ENCODE measurements around the gene TJP2. TPM values are rescaled to one million over a fixed set of nuclear protein-coding genes. Genes with fewer than 3 reads are reported as not detected.

TJP2 gene
- total RNA-seq, 1 donor from 2014 or later: 17.2 TPM

DNA sequence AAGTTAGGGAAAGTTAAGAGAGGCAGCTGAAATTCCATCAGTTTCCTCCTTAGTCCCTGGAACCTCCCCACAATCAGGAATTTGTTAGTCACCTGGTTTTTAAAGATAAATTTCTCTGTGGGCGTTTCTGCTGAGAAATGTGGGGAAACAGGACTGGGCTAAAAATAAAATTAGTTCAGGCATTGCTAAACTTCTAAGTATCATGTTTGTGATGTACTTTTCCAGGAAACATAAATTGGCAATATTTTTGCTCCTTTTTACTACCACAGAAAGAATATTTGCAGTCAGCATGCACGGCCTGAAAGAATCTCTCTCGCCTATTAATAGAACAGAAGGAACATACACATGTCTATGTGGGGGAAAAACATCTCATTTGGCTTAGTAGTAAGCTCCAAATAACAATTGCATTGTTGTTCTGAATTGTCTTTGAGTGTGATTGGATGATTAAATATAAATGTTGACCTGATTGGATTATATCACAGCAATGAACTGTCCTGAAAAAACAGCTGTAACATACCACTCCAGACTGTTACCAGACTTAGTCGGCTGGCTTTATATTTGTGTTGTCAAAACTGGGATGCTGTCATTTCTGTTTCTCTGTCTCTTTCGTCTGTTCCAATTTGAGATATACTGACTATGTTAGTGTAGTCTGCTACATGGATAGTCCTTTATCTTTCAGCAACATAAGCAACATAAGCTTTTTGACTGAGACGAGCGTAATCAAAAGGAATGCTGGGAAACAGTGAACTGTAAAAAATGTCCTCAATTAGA is 12.9 kb downstream of the TJP2 start:
- Histone ChIP-seq H3K27ac (ENCODE audit: low read depth, low read length) (peak overlapping the region; percentile 74), H3K9me3 (ENCODE audit: control insufficient read depth in 3 of 3, low read length in 3 of 3) (no peaks in the 10 kb centered on the region), H3K36me3 (ENCODE audit: control insufficient read depth in 3 of 3, insufficient read depth in 3 of 3, low read length in 3 of 3) (no peaks in the 10 kb centered on the region), H3K27me3 (ENCODE audit: control insufficient read depth in 3 of 3, insufficient read depth in 3 of 3, low read length in 3 of 3) (no peaks in the 10 kb centered on the region), H3K9ac (ENCODE audit: low read depth in 1 of 3, low read length in 3 of 3) (peak overlapping the region; percentile 4 to 52 (median 26)), H3K4me3 (ENCODE audit: low read length in 3 of 3) (peak overlapping the region in 1 of 3 donors; percentile 9), H3K4me1 (ENCODE audit: control insufficient read depth in 3 of 3, insufficient read depth in 3 of 3, low read length in 3 of 3) (peaks cover 8 to 20% (median 11%) of the 10 kb centered on the region in 3 donors)

DNA sequence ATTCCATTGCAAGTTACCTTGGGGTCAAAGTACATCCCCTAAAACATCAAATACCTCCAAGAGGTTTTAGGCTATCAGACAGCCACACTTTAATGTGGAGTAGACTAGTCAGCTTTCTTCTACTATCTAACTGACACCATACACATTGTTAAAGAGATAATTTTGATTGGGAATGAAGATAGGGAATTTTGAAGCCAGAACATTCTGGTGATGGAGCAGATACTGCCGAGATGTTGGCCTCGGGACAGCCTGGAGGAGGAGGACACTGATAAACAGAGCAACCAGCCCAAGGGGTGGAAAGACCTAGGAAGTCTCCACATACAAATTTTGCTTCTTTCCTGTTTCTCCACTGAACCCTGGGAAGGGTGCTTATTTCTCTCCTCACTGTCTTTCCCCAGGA is 14.9 kb downstream of the TJP2 start:
- H3K9me3 ChIP-seq (ENCODE audit: control insufficient read depth in 3 of 3, low read length in 3 of 3): no peaks in the 10 kb centered on the region
- H3K4me3 ChIP-seq (ENCODE audit: low read length in 3 of 3): no peak overlapping the region
- no peak overlapping the region for H3K27ac ChIP-seq (ENCODE audit: low read depth, low read length)
- H3K27me3 ChIP-seq (ENCODE audit: control insufficient read depth in 3 of 3, insufficient read depth in 3 of 3, low read length in 3 of 3): no peaks in the 10 kb centered on the region
- H3K9ac ChIP-seq (ENCODE audit: low read depth in 1 of 3, low read length in 3 of 3): no peak overlapping the region
- H3K36me3 ChIP-seq (ENCODE audit: control insufficient read depth in 3 of 3, insufficient read depth in 3 of 3, low read length in 3 of 3): no peaks in the 10 kb centered on the region
- peaks cover 8 to 25% (median 16%) of the 10 kb centered on the region in 3 donors for H3K4me1 ChIP-seq (ENCODE audit: control insufficient read depth in 3 of 3, insufficient read depth in 3 of 3, low read length in 3 of 3)

DNA sequence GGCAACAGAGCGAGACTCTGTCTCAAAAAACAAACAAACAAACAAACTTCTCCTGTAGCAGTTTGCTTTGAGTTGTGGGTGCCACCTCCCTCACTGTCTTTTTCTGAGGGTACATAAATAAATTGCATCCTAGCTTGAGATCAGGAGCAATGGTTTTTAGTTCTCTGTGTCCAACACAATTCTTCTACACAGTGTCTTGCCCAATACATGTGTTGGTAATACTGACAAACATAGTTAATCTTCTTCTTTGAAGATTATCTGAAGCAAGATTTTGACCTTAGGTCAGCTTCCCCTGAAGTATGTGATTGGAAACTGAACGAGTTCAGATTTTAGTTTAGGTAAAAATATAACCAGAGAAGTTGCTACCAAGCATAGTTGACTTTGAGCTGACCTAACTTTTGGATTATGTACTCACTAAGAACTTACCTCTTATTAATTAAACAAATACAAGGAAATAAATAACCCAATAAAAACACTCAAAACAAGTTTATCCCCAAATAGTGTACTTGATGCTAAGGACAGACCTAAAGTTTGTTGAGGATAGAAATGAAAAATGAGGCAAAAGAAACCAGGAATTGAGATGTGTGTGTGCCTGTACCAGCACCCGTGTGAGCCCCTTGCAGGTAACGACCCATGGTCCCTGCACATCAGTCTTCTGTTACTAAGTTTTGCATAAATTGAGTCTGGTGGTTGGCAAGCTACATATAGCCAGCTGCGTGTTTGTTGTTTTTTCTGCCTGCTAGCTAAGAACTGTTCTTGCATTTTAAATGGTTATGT is 16.2 kb downstream of the TJP2 start:
- H3K9me3 ChIP-seq (ENCODE audit: control insufficient read depth in 3 of 3, low read length in 3 of 3): no peaks in the 10 kb centered on the region
- H3K4me1 ChIP-seq (ENCODE audit: control insufficient read depth in 3 of 3, insufficient read depth in 3 of 3, low read length in 3 of 3): peaks cover 8 to 25% (median 16%) of the 10 kb centered on the region in 3 donors
- H3K9ac ChIP-seq (ENCODE audit: low read depth in 1 of 3, low read length in 3 of 3): no peak overlapping the region
- H3K4me3 ChIP-seq (ENCODE audit: low read length in 3 of 3): no peak overlapping the region
- no peaks in the 10 kb centered on the region for H3K36me3 ChIP-seq (ENCODE audit: control insufficient read depth in 3 of 3, insufficient read depth in 3 of 3, low read length in 3 of 3)
- H3K27ac ChIP-seq (ENCODE audit: low read depth, low read length): no peak overlapping the region
- no peaks in the 10 kb centered on the region for H3K27me3 ChIP-seq (ENCODE audit: control insufficient read depth in 3 of 3, insufficient read depth in 3 of 3, low read length in 3 of 3)

DNA sequence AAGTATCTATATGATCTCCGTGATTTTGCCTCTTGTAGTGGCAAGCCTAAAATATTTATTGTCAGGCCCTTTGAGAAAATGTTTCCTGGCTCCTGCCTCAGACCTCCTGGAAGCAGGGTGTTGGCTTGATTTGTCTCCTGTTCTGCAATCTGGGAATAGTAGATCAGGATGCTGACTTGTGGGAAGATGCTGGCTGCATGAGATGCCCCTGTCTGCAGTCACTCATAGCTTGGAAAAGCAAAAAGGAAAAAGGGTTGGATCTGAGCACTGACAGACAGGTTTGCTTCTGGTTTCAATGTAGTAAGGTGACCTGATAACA is 16.7 kb downstream of the TJP2 start:
- no peak overlapping the region for H3K9ac ChIP-seq (ENCODE audit: low read depth in 1 of 3, low read length in 3 of 3)
- no peaks in the 10 kb centered on the region for H3K9me3 ChIP-seq (ENCODE audit: control insufficient read depth in 3 of 3, low read length in 3 of 3)
- no peaks in the 10 kb centered on the region for H3K27me3 ChIP-seq (ENCODE audit: control insufficient read depth in 3 of 3, insufficient read depth in 3 of 3, low read length in 3 of 3)
- H3K4me3 ChIP-seq (ENCODE audit: low read length in 3 of 3): no peak overlapping the region
- H3K36me3 ChIP-seq (ENCODE audit: control insufficient read depth in 3 of 3, insufficient read depth in 3 of 3, low read length in 3 of 3): no peaks in the 10 kb centered on the region
- H3K27ac ChIP-seq (ENCODE audit: low read depth, low read length): no peak overlapping the region
- H3K4me1 ChIP-seq (ENCODE audit: control insufficient read depth in 3 of 3, insufficient read depth in 3 of 3, low read length in 3 of 3): peaks cover 8 to 31% (median 20%) of the 10 kb centered on the region in 3 donors

DNA sequence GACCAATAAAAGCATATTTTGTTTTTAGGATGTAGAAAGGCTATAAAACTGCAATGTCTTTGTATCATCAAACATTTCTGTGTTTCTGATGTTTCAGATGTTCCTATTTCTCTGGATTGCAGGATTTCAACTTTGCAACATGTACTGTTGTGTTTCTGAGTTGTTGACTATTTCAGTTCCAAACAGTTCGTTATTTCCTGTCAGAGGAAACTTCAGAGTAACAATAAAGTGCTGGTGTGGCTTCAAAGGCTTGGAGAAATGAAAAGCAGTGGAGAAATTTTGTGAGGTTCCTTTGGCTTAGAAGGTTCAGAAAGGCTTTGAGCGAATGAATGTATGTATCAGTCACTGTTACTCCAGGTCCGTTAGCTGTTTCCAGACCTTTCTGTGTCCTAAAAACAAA is 17.2 kb downstream of the TJP2 start:
- no peaks in the 10 kb centered on the region for H3K36me3 ChIP-seq (ENCODE audit: control insufficient read depth in 3 of 3, insufficient read depth in 3 of 3, low read length in 3 of 3)
- no peak overlapping the region for H3K9ac ChIP-seq (ENCODE audit: low read depth in 1 of 3, low read length in 3 of 3)
- H3K9me3 ChIP-seq (ENCODE audit: control insufficient read depth in 3 of 3, low read length in 3 of 3): no peaks in the 10 kb centered on the region
- H3K4me1 ChIP-seq (ENCODE audit: control insufficient read depth in 3 of 3, insufficient read depth in 3 of 3, low read length in 3 of 3): peaks cover 8 to 33% (median 20%) of the 10 kb centered on the region in 3 donors
- no peaks in the 10 kb centered on the region for H3K27me3 ChIP-seq (ENCODE audit: control insufficient read depth in 3 of 3, insufficient read depth in 3 of 3, low read length in 3 of 3)
- no peak overlapping the region for H3K4me3 ChIP-seq (ENCODE audit: low read length in 3 of 3)
- no peak overlapping the region for H3K27ac ChIP-seq (ENCODE audit: low read depth, low read length)

DNA sequence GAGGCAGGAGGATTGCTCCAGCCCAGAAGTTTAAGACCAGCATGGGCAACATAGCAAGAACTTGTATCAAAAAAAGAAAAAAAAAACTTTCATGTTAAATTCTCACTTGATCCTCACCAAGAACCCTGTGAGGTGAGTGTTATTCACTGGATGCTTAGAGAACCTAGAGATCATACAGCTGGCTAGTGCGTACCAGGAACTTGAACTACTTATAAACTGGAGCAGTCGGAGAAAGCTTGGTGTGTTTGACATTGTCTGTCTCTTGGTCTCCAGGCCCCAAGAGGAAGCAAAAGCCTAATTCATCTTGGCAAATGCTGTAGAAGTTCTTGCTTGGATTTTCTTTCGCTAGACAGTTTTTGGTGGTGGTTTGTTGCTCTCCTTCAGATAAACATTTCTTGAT is 18.1 kb downstream of the TJP2 start:
- H3K36me3 ChIP-seq (ENCODE audit: control insufficient read depth in 3 of 3, insufficient read depth in 3 of 3, low read length in 3 of 3): no peaks in the 10 kb centered on the region
- peaks cover 4 to 26% (median 14%) of the 10 kb centered on the region in 3 donors for H3K4me1 ChIP-seq (ENCODE audit: control insufficient read depth in 3 of 3, insufficient read depth in 3 of 3, low read length in 3 of 3)
- no peak overlapping the region for H3K27ac ChIP-seq (ENCODE audit: low read depth, low read length)
- no peaks in the 10 kb centered on the region for H3K27me3 ChIP-seq (ENCODE audit: control insufficient read depth in 3 of 3, insufficient read depth in 3 of 3, low read length in 3 of 3)
- no peak overlapping the region for H3K9ac ChIP-seq (ENCODE audit: low read depth in 1 of 3, low read length in 3 of 3)
- no peak overlapping the region for H3K4me3 ChIP-seq (ENCODE audit: low read length in 3 of 3)
- no peaks in the 10 kb centered on the region for H3K9me3 ChIP-seq (ENCODE audit: control insufficient read depth in 3 of 3, low read length in 3 of 3)

DNA sequence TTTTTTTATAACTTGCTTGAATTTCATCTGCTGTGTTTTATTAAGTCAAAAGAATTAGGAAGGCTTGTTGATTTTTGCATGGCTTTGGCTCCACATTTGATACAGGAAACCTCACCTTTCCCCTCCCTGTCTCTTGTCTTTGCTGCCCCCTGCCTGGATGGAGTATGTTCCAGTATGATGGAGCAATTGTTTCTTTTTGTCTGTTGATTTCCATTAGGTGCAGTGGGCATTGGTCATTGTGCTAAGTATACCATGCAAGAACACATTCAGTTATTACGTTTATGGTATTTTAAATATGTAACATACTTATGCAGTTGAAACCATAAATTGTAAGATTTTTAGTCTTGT is 19.6 kb downstream of the TJP2 start:
- Histone ChIP-seq H3K4me3 (ENCODE audit: low read length in 3 of 3) (no peak overlapping the region), H3K27me3 (ENCODE audit: control insufficient read depth in 3 of 3, insufficient read depth in 3 of 3, low read length in 3 of 3) (no peaks in the 10 kb centered on the region), H3K4me1 (ENCODE audit: control insufficient read depth in 3 of 3, insufficient read depth in 3 of 3, low read length in 3 of 3) (peaks cover 2 to 17% (median 9%) of the 10 kb centered on the region in 3 donors), H3K36me3 (ENCODE audit: control insufficient read depth in 3 of 3, insufficient read depth in 3 of 3, low read length in 3 of 3) (no peaks in the 10 kb centered on the region), H3K9ac (ENCODE audit: low read depth in 1 of 3, low read length in 3 of 3) (no peak overlapping the region), H3K9me3 (ENCODE audit: control insufficient read depth in 3 of 3, low read length in 3 of 3) (no peaks in the 10 kb centered on the region), H3K27ac (ENCODE audit: low read depth, low read length) (no peak overlapping the region)

DNA sequence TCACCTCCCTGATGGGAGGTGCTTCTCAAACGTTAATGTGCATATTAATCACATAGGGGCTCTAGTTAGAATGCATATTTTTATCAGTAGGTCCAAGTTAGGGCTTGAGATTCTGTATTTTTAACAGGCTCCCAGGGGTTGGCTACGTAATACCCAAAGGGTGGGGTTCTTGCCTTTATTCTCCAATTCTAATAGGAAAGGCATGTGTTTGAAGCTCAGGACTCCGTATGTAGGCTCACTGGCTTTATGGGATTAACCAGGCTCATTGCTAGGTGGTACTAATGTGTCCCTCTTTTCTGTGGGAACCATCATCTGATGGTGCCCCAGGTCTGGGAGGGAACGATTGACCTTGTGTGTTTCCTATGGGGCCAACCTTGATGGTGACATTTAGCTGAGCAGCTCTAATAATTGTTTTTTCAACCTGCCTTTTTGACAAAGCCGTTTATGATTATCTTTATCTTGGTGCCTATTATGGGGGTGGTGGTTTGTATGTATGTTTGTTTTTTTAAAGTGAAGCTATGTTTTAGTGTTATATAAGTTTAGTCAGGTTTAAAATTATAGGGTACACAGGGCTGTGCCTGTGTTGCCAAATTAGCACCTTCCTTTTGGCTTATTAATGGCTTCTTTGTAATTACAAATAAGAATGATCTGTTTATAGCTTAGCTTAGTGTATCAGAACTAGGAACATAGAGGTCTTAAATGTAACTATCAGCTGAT is 20.8 kb downstream of the TJP2 start:
- no peak overlapping the region for H3K9ac ChIP-seq (ENCODE audit: low read depth in 1 of 3, low read length in 3 of 3)
- peaks cover 2 to 17% (median 9%) of the 10 kb centered on the region in 3 donors for H3K4me1 ChIP-seq (ENCODE audit: control insufficient read depth in 3 of 3, insufficient read depth in 3 of 3, low read length in 3 of 3)
- no peak overlapping the region for H3K27ac ChIP-seq (ENCODE audit: low read depth, low read length)
- H3K27me3 ChIP-seq (ENCODE audit: control insufficient read depth in 3 of 3, insufficient read depth in 3 of 3, low read length in 3 of 3): no peaks in the 10 kb centered on the region
- H3K4me3 ChIP-seq (ENCODE audit: low read length in 3 of 3): no peak overlapping the region
- H3K36me3 ChIP-seq (ENCODE audit: control insufficient read depth in 3 of 3, insufficient read depth in 3 of 3, low read length in 3 of 3): no peaks in the 10 kb centered on the region
- no peaks in the 10 kb centered on the region for H3K9me3 ChIP-seq (ENCODE audit: control insufficient read depth in 3 of 3, low read length in 3 of 3)

DNA sequence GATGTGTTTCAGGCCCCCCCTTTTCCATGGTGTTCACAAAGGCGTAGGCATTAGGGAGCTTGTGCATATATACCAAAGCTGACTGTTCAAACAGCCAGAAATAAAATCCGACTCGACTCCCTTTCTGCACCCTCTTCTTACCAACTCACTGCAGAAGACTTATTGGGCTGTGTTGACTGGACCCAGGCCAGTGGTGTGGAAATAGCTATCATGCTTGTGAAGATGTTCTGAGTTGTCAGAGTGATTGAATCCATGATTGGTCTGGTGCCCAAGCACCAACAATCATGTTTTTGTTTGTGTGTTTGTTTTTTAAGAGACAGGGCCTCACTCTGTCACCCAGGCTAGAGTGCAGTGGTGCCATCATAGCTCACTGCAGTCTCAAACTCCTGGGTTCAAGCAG is 21.6 kb downstream of the TJP2 start:
- Histone ChIP-seq H3K27ac (ENCODE audit: low read depth, low read length) (no peak overlapping the region), H3K9me3 (ENCODE audit: control insufficient read depth in 3 of 3, low read length in 3 of 3) (no peaks in the 10 kb centered on the region), H3K27me3 (ENCODE audit: control insufficient read depth in 3 of 3, insufficient read depth in 3 of 3, low read length in 3 of 3) (no peaks in the 10 kb centered on the region), H3K4me3 (ENCODE audit: low read length in 3 of 3) (no peak overlapping the region), H3K4me1 (ENCODE audit: control insufficient read depth in 3 of 3, insufficient read depth in 3 of 3, low read length in 3 of 3) (peaks cover 2 to 17% (median 9%) of the 10 kb centered on the region in 3 donors), H3K9ac (ENCODE audit: low read depth in 1 of 3, low read length in 3 of 3) (no peak overlapping the region), H3K36me3 (ENCODE audit: control insufficient read depth in 3 of 3, insufficient read depth in 3 of 3, low read length in 3 of 3) (no peaks in the 10 kb centered on the region)

DNA sequence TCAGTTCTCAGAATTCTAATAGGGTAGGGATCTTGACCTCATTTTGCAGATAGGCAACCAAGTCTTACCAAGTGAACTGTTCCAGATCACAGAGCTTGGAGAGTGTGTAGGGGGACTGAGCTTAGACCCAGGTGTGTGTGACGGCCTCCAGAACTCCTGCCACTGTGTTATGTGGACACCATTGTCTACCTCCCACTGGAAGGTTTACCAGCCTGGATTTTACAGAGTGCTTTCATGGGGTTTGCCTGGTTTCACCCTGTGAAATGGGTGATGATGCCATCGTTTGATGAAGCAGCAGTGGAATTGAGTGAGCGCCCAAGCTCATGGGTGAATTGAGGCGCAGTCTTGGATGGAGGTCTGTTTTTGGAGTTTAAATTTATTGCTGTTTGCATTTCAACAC is 23.6 kb downstream of the TJP2 start:
- no peaks in the 10 kb centered on the region for H3K27me3 ChIP-seq (ENCODE audit: control insufficient read depth in 3 of 3, insufficient read depth in 3 of 3, low read length in 3 of 3)
- H3K9me3 ChIP-seq (ENCODE audit: control insufficient read depth in 3 of 3, low read length in 3 of 3): no peaks in the 10 kb centered on the region
- H3K27ac ChIP-seq (ENCODE audit: low read depth, low read length): no peak overlapping the region
- H3K4me3 ChIP-seq (ENCODE audit: low read length in 3 of 3): no peak overlapping the region
- H3K9ac ChIP-seq (ENCODE audit: low read depth in 1 of 3, low read length in 3 of 3): no peak overlapping the region
- H3K4me1 ChIP-seq (ENCODE audit: control insufficient read depth in 3 of 3, insufficient read depth in 3 of 3, low read length in 3 of 3): peaks cover 4 to 15% (median 9%) of the 10 kb centered on the region in 3 donors
- H3K36me3 ChIP-seq (ENCODE audit: control insufficient read depth in 3 of 3, insufficient read depth in 3 of 3, low read length in 3 of 3): no peaks in the 10 kb centered on the region

Data from skeletal muscle tissue (tissue), 4 donors.